HG03175 (cell line): ENCODE data around the gene ARFGAP1.

ENCODE experiments used
- ATAC-seq: cut with Tn5 transposase; IDR thresholded peaks from one replicate; pipeline ENCODE4 v1.9.1; 2021; ENCODE audit warnings: mild to moderate bottlenecking, moderate library complexity; ENCODE audit not compliant: unreplicated experiment

Gene ARFGAP1

GRCh38 chr20:63258781-63259180 lies 13.8 kb upstream of the ARFGAP1 start:
- no peak for ATAC-seq

- ATAC-seq = no peak
These were observed 12.7 kb upstream of the ARFGAP1 start for GRCh38 chr20:63259734-63260460.

GRCh38 chr20:63260521-63260920 lies 12.1 kb upstream of the ARFGAP1 start:
- ATAC-seq = no peak

GRCh38 chr20:63261060-63261794 lies 11.4 kb upstream of the ARFGAP1 start:
- ATAC-seq = no peak

GRCh38 chr20:63261795-63262528 lies 10.7 kb upstream of the ARFGAP1 start:
- no peak for ATAC-seq

- ATAC-seq = no peak
These were observed 9.8 kb upstream of the ARFGAP1 start for GRCh38 chr20:63262836-63263235.

- ATAC-seq = no peak
These were observed 8.6 kb upstream of the ARFGAP1 start for GRCh38 chr20:63264000-63264399.

- no peak for ATAC-seq
These were observed 8.1 kb upstream of the ARFGAP1 start for GRCh38 chr20:63264519-63264918.

GRCh38 chr20:63265891-63266515 lies 6.6 kb upstream of the ARFGAP1 start:
- no peak for ATAC-seq

- ATAC-seq = no peak
These were observed 4.9 kb upstream of the ARFGAP1 start for GRCh38 chr20:63267691-63268090.

GRCh38 chr20:63268256-63268655 lies 4.4 kb upstream of the ARFGAP1 start:
- no peak for ATAC-seq

GRCh38 chr20:63268671-63269439 lies 3.8 kb upstream of the ARFGAP1 start:
- ATAC-seq = no peak

GRCh38 chr20:63269724-63270123 lies 2.9 kb upstream of the ARFGAP1 start:
- ATAC-seq = no peak

- no peak for ATAC-seq
These were observed 1.8 kb upstream of the ARFGAP1 start for GRCh38 chr20:63270606-63271325.

- peak; percentile 8 for ATAC-seq
These were observed 506 bp downstream of the ARFGAP1 start for GRCh38 chr20:63273059-63273579.

- no peak for ATAC-seq
These were observed 1.2 kb downstream of the ARFGAP1 start for GRCh38 chr20:63273635-63274380.

GRCh38 chr20:63274381-63275228 lies 2.0 kb downstream of the ARFGAP1 start:
- ATAC-seq = no peak

- no peak for ATAC-seq
These were observed 3.2 kb downstream of the ARFGAP1 start for GRCh38 chr20:63275825-63276224.
